PFSK-1 (cell line): Measurements from ENCODE around the gene POLR1D.

Experiments used
- FOXP2 ChIP-seq: optimal IDR thresholded peaks from 2 replicates; pipeline ENCODE3; 2011; ENCODE audit warnings: borderline replicate concordance, control low read depth, inconsistent platforms; ENCODE audit not compliant: insufficient read depth; ENCODE audit errors: extremely low read length, extremely low read depth
- POLR2AphosphoS5 ChIP-seq: IDR thresholded peaks from 2 replicates; pipeline ENCODE4 v1.6.1; 2012; ENCODE audit warnings: low read depth, mild to moderate bottlenecking, control low read depth, low read length, moderate library complexity
- REST ChIP-seq, 2 experiments: IDR thresholded peaks; 2 replicates each; pipeline versions ENCODE4 v1.6.1 to v1.8.0; 2011 to 2012; ENCODE audit warnings: low read depth in 2 of 2, low read length in 2 of 2, control low read depth in 1 of 2, inconsistent platforms in 1 of 2, mild to moderate bottlenecking in 1 of 2, moderate library complexity in 1 of 2; ENCODE audit not compliant: insufficient read depth in 1 of 2
- TAF1 ChIP-seq: IDR thresholded peaks from 2 replicates; pipeline ENCODE4 v1.6.1; 2012; ENCODE audit warnings: low read length, control low read depth, borderline replicate concordance; ENCODE audit not compliant: insufficient read depth

- TF ChIP-seq POLR2AphosphoS5 (no peak), REST (IDR thresholded peaks at IDR 0.05; ENCODE audit: insufficient read depth in 1 of 2, low read depth in 2 of 2, low read length in 2 of 2) (no peak), TAF1 (no peak), FOXP2 (no peak)
Observed at GRCh38 chr13:27662738-27663470, 41.2 kb downstream of the POLR1D start.
